HG02623 (cell line): ENCODE measurements around the gene FNDC5.
"Not testable (repeated sequence)": the region's sequence is repeated elsewhere in the genome, so short reads cannot be mapped to it uniquely, and the experiment has no call there.

ENCODE experiments used
- ATAC-seq: cut with Tn5 transposase; IDR thresholded peaks from one replicate; pipeline ENCODE4 v1.9.1; 2021; ENCODE audit warnings: moderate library complexity; ENCODE audit not compliant: unreplicated experiment

Gene FNDC5

GRCh38 chr1:32870615-32871363, at the start of gene FNDC5:
TSS of gene FNDC5 (minus strand) at chr1:32870912.
- ATAC-seq, result no peak

GRCh38 chr1:32919811-32920733, 49.4 kb upstream of the FNDC5 start:
- no peak for ATAC-seq

GRCh38 chr1:32918179-32918578, 47.5 kb upstream of the FNDC5 start:
- ATAC-seq, result no peak

- no peak for ATAC-seq
These were observed 46.8 kb upstream of the FNDC5 start for GRCh38 chr1:32917521-32917920.

GRCh38 chr1:32915766-32916706, 45.3 kb upstream of the FNDC5 start:
- no peak for ATAC-seq

GRCh38 chr1:32910319-32910718, 39.6 kb upstream of the FNDC5 start:
- no peak for ATAC-seq

- no peak for ATAC-seq
These were observed 36.7 kb upstream of the FNDC5 start for GRCh38 chr1:32907435-32907834.

- no peak for ATAC-seq
These were observed 35.9 kb upstream of the FNDC5 start for GRCh38 chr1:32906654-32907053.

- ATAC-seq, result not testable (repeated sequence)
These were observed 34.9 kb upstream of the FNDC5 start for GRCh38 chr1:32905588-32905987.

GRCh38 chr1:32904797-32905196, 34.1 kb upstream of the FNDC5 start:
- no peak for ATAC-seq

- no peak for ATAC-seq
These were observed 33.5 kb upstream of the FNDC5 start for GRCh38 chr1:32903991-32904785.

- no peak for ATAC-seq
These were observed 31.8 kb upstream of the FNDC5 start for GRCh38 chr1:32902535-32902920.

GRCh38 chr1:32901823-32902534, 31.3 kb upstream of the FNDC5 start:
- no peak for ATAC-seq

GRCh38 chr1:32900956-32901822, 30.5 kb upstream of the FNDC5 start, which contains the start of gene TMEM54:
TSS of gene TMEM54 (minus strand) at chr1:32901389. CDS start at chr1:32901238, 151 bp downstream.
- ATAC-seq, result no peak

GRCh38 chr1:32900371-32900955, 29.8 kb upstream of the FNDC5 start:
- ATAC-seq, result no peak

- no peak for ATAC-seq
These were observed 29.0 kb upstream of the FNDC5 start for GRCh38 chr1:32899586-32900296.

- no peak for ATAC-seq
These were observed 28.2 kb upstream of the FNDC5 start for GRCh38 chr1:32898958-32899357.
